Parathyroid adenoma (tissue), 2 donors: ENCODE measurements around the gene ATP2B1.

ENCODE experiments used
- H2AFZ ChIP-seq: fragments of 300-600 bp; sonication (generic); one replicate; pipeline ENCODE4 v1.7.0; 2017; ENCODE audit warnings: antibody characterized with exemption, mild to moderate bottlenecking
- H3K27ac ChIP-seq: fragments of 300-600 bp; sonication (generic); one replicate; pipeline ENCODE4 v1.7.0; 2017
- H3K27me3 ChIP-seq: fragments of 300-600 bp; sonication (generic); one replicate; pipeline ENCODE4 v1.7.0; 2017; ENCODE audit warnings: low read length; ENCODE audit not compliant: control insufficient read depth, insufficient read depth
- H3K36me3 ChIP-seq: fragments of 300-600 bp; sonication (generic); one replicate; pipeline ENCODE4 v1.7.0; 2017; ENCODE audit warnings: low read length; ENCODE audit not compliant: control insufficient read depth, insufficient read depth
- H3K4me1 ChIP-seq: fragments of 300-600 bp; sonication (generic); one replicate; pipeline ENCODE4 v1.7.0; 2017; ENCODE audit warnings: control low read depth
- H3K4me2 ChIP-seq: fragments of 300-600 bp; sonication (generic); one replicate; pipeline ENCODE4 v1.7.0; 2017; ENCODE audit warnings: low read length
- H3K4me3 ChIP-seq: fragments of 300-600 bp; sonication (generic); one replicate; pipeline ENCODE4 v1.7.0; 2017; ENCODE audit warnings: low read depth, low read length
- H3K79me2 ChIP-seq: fragments of 300-600 bp; sonication (generic); one replicate; pipeline ENCODE4 v1.7.0; 2017; ENCODE audit warnings: control low read depth
- H3K9ac ChIP-seq: fragments of 300-600 bp; sonication (generic); one replicate; pipeline ENCODE4 v1.7.0; 2017; ENCODE audit warnings: mild to moderate bottlenecking
- H3K9me3 ChIP-seq: fragments of 300-600 bp; sonication (generic); one replicate; pipeline ENCODE4 v1.7.0; 2017; ENCODE audit warnings: low read length; ENCODE audit not compliant: control insufficient read depth
- TF ChIP-seq, protein P1 (sequence below): fragments of 300-600 bp; sonication (generic); IDR thresholded peaks from one replicate; pipeline ENCODE4 v1.7.0; 2017; ENCODE audit warnings: antibody characterized with exemption, mild to moderate bottlenecking
- donor health status: primary hyperparathyroidism.

The ATP2B1 gene

DNA sequence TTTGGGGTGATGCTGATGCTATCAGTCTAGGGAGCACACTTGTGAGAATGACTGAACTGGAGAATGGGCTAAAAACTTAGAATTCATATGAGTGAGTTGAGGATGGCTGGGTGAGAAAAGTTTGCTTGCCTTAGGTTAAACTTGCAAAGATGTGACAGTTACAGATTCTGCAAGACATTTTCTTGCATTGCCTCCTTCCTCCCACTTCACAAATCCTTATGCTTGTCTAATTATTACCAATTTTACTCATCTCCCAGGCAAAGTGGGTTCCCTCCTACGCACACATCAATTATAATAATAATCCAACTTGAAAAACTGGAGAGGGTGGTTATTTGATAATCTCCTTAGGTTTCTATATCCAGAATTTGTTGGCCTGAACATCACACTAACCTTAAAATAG is 50.9 kb downstream of the ATP2B1 start:
- Histone ChIP-seq H2AFZ (no peak overlapping the region), H3K79me2 (peaks cover 3% of the 10 kb centered on the region), H3K9ac (no peak overlapping the region), H3K9me3 (no peaks in the 10 kb centered on the region), H3K27me3 (no peaks in the 10 kb centered on the region), H3K4me2 (no peak overlapping the region), H3K4me3 (no peak overlapping the region), H3K4me1 (no peaks in the 10 kb centered on the region), H3K27ac (no peak overlapping the region), H3K36me3 (no peaks in the 10 kb centered on the region)
- TF ChIP-seq, protein P1, sequence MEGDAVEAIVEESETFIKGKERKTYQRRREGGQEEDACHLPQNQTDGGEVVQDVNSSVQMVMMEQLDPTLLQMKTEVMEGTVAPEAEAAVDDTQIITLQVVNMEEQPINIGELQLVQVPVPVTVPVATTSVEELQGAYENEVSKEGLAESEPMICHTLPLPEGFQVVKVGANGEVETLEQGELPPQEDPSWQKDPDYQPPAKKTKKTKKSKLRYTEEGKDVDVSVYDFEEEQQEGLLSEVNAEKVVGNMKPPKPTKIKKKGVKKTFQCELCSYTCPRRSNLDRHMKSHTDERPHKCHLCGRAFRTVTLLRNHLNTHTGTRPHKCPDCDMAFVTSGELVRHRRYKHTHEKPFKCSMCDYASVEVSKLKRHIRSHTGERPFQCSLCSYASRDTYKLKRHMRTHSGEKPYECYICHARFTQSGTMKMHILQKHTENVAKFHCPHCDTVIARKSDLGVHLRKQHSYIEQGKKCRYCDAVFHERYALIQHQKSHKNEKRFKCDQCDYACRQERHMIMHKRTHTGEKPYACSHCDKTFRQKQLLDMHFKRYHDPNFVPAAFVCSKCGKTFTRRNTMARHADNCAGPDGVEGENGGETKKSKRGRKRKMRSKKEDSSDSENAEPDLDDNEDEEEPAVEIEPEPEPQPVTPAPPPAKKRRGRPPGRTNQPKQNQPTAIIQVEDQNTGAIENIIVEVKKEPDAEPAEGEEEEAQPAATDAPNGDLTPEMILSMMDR, result no peak

DNA sequence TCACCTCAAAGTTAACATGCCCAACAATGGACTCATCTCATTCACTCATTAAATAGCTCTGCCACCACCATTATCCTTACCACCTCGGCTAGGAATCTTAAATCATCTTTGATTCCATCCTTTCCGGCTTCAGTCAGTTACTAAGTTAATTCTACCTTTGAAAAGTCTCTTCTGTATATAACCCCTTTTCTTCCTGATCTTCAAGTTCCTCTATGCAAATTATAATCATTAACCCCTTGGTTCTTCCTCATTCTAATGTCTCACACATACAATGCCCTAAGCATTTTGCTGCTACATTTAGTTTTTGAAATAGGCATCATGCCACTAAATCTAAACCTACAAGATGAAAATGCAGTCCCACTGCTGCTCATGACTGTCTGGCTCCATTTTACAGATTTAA is 51.6 kb downstream of the ATP2B1 start:
- Histone ChIP-seq H3K27ac (no peak overlapping the region), H3K36me3 (no peaks in the 10 kb centered on the region), H3K4me1 (no peaks in the 10 kb centered on the region), H3K4me3 (no peak overlapping the region), H3K27me3 (no peaks in the 10 kb centered on the region), H3K9me3 (no peaks in the 10 kb centered on the region), H3K79me2 (peaks cover 2% of the 10 kb centered on the region), H3K4me2 (no peak overlapping the region), H3K9ac (no peak overlapping the region), H2AFZ (no peak overlapping the region)
- TF ChIP-seq, protein P1, result no peak

DNA sequence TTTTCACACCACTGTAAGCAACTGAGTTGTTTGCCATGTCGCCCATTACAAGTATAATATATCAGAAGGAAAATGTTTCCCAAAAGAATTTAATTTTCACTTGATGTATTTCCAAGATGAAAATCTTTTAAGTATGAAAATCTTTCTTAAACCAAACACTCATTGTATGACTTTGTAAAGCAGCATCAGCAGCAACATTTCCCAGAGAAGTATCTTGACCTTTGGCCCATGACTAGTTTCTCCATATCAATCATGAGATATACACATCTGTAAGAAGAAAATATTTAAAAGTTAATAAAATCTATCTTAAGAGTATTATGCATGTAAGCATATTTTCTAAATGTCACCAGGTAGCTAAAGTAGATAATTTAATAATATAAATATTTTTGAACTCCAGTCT is 52.8 kb downstream of the ATP2B1 start:
- Histone ChIP-seq H3K27ac (no peak overlapping the region), H3K9me3 (no peaks in the 10 kb centered on the region), H3K79me2 (peaks cover 2% of the 10 kb centered on the region), H3K36me3 (no peaks in the 10 kb centered on the region), H3K27me3 (no peaks in the 10 kb centered on the region), H3K4me3 (no peak overlapping the region), H3K4me1 (no peaks in the 10 kb centered on the region), H3K4me2 (no peak overlapping the region), H2AFZ (no peak overlapping the region), H3K9ac (no peak overlapping the region)
- TF ChIP-seq, protein P1, result no peak

DNA sequence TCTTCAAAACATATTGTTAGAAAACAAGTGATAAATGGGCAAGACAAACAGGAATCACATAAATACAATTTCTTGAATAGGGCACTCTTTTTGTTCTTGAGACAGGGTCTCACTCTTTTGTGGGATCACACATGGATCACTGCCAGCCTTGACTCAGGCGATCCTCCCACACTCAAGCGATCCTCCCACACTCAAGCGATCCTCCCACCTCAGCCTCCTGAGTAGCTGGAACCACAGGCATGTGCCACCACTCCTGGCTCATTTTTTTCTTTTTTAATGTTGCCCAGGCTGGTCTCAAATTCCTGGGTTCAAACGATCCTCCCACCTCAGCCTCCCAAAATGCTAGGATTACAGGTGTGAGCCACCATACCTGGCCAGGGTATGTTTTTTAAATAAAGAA is 57.4 kb downstream of the ATP2B1 start:
- Histone ChIP-seq H3K9ac (no peak overlapping the region), H3K79me2 (peaks cover 7% of the 10 kb centered on the region), H3K27me3 (no peaks in the 10 kb centered on the region), H3K4me3 (no peak overlapping the region), H2AFZ (no peak overlapping the region), H3K27ac (no peak overlapping the region), H3K36me3 (no peaks in the 10 kb centered on the region), H3K4me1 (peaks cover 4% of the 10 kb centered on the region), H3K9me3 (no peaks in the 10 kb centered on the region), H3K4me2 (no peak overlapping the region)
- TF ChIP-seq, protein P1, result no peak

DNA sequence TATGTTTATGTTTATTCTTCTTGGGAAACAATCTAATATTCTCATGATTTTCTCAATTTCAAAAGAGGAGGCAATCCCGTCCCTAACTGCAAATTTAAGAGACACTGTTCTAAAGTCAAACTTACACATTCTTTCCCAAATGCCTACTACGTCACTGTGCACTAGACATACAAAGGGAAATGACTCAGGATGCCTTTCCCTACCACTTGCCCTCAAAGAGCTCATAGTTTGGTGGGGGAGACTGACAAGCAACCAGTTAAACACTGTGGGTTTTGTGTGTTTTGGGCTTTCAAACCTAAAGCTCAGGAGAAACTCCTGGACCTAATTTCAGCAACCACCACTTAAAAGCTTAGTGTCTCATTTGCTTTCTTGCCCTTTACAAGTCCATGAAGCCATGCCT is 58.4 kb downstream of the ATP2B1 start:
- H2AFZ ChIP-seq, result no peak overlapping the region
- H3K4me3 ChIP-seq, result no peak overlapping the region
- H3K9me3 ChIP-seq, result no peaks in the 10 kb centered on the region
- H3K9ac ChIP-seq, result no peak overlapping the region
- peaks cover 12% of the 10 kb centered on the region for H3K4me1 ChIP-seq
- TF ChIP-seq, protein P1, result no peak
- no peaks in the 10 kb centered on the region for H3K27me3 ChIP-seq
- no peak overlapping the region for H3K4me2 ChIP-seq
- H3K79me2 ChIP-seq, result peaks cover 11% of the 10 kb centered on the region
- H3K36me3 ChIP-seq, result no peaks in the 10 kb centered on the region
- no peak overlapping the region for H3K27ac ChIP-seq
